CD4-positive, alpha-beta T cell (primary cell): ENCODE measurements around the gene PLCL2. TPM values are rescaled to one million over a fixed set of nuclear protein-coding genes. Genes with fewer than 3 reads are reported as not detected.

ENCODE experiments used
- ATAC-seq: fragments of 200-7000 bp; cut with Tn5 transposase; one replicate; pipeline ENCODE4 v1.10.0; 2022; ENCODE audit warnings: mild to moderate bottlenecking; ENCODE audit not compliant: poor library complexity
- CTCF ChIA-PET: fragments of 350-600 bp; sonication (Branson Sonifier 250); formaldehyde crosslinking; loops from one replicate; lab custom pipeline; 2021; ENCODE audit warnings: antibody characterized with exemption, inconsistent platforms; lab: Charles Lee
- POLR2A ChIA-PET: fragments of 350-600 bp; sonication (Branson Sonifier 250); formaldehyde crosslinking; loops from one replicate; lab custom pipeline; 2021; ENCODE audit warnings: antibody characterized with exemption, inconsistent platforms; lab: Charles Lee
- DNase-seq, 14 experiments: peaks; one replicate each; pipeline ENCODE4 v3.0.0-alpha.2; 2013 to 2020; ENCODE audit warnings: mixed read lengths in 2 of 14
- H3K27ac ChIP-seq, 2 donors: one replicate each; pipeline versions ENCODE4 v1.5.1 to v1.7.0; 2013; ENCODE audit warnings: low read length in 2 of 2, low read depth in 1 of 2, mild to moderate bottlenecking in 1 of 2
- H3K27me3 ChIP-seq, 2 experiments: 1 replicate in 1 of 2; 2 replicates in 1 of 2; pipeline versions ENCODE4 v1.6.1 to v1.7.0; 2013; ENCODE audit warnings: low read length in 2 of 2, control low read depth in 1 of 2, mild to moderate bottlenecking in 1 of 2, moderate library complexity in 1 of 2; ENCODE audit not compliant: insufficient read depth in 2 of 2, control insufficient read depth in 1 of 2
- H3K36me3 ChIP-seq: one replicate; pipeline ENCODE4 v1.6.1; 2013; ENCODE audit warnings: low read length, control low read depth; ENCODE audit not compliant: insufficient read depth
- H3K4me1 ChIP-seq: one replicate; pipeline ENCODE4 v1.6.1; 2013; ENCODE audit warnings: low read length, control low read depth; ENCODE audit not compliant: insufficient read depth
- H3K4me3 ChIP-seq: one replicate; pipeline ENCODE4 v1.5.1; 2013; ENCODE audit warnings: mild to moderate bottlenecking, low read length, moderate library complexity
- H3K9me3 ChIP-seq, 2 experiments: 1 replicate in 1 of 2; 2 replicates in 1 of 2; pipeline versions ENCODE4 v1.6.1 to v1.7.0; 2013; ENCODE audit warnings: low read length in 2 of 2, mild to moderate bottlenecking in 2 of 2, control low read depth in 1 of 2, moderate library complexity in 1 of 2; ENCODE audit not compliant: control insufficient read depth in 1 of 2, insufficient read depth in 1 of 2
- H3K27ac Mint-ChIP-seq: one replicate; pipeline ENCODE4 v1.8.0; 2020; ENCODE audit warnings: mixed read lengths
- H3K27me3 Mint-ChIP-seq: one replicate; pipeline ENCODE4 v1.8.0; 2021; ENCODE audit warnings: mixed read lengths
- H3K36me3 Mint-ChIP-seq: one replicate; pipeline ENCODE4 v1.8.0; 2021; ENCODE audit warnings: low read depth, mixed read lengths
- H3K4me1 Mint-ChIP-seq: one replicate; pipeline ENCODE4 v1.8.0; 2021; ENCODE audit warnings: low read depth, mixed read lengths
- H3K4me3 Mint-ChIP-seq: one replicate; pipeline ENCODE4 v1.8.0; 2020; ENCODE audit warnings: mild to moderate bottlenecking, mixed read lengths
- H3K9me3 Mint-ChIP-seq: one replicate; pipeline ENCODE4 v1.8.0; 2020; ENCODE audit warnings: mixed read lengths
- CTCF ChIP-seq: fragments of 200-600 bp; IDR thresholded peaks from one replicate; pipeline ENCODE4 v1.8.0; 2022; ENCODE audit warnings: antibody characterized with exemption, mild to moderate bottlenecking
- intact Hi-C, 2 experiments: fragments of 100-400 bp; cut with DNase I in 1 of 2; cut with micrococcal nuclease in 1 of 2; formaldehyde crosslinking; loops; one replicate each; pipeline versions ENCODE4 v1.15.1 to v1.9.0; 2023 to 2025; cut with DNase I, micrococcal nuclease
- total RNA-seq, 174 experiments: library from RNA in 2 of 174; stranded (reverse) in 2 of 174; gene quantifications; one replicate each; pipeline ENCODE4 v1.2.3 and lab custom pipeline; 2021 to 2026

PLCL2 gene
- total RNA-seq, 2 experiments from 2014 or later, result 35.1 to 36.3 TPM

DNA sequence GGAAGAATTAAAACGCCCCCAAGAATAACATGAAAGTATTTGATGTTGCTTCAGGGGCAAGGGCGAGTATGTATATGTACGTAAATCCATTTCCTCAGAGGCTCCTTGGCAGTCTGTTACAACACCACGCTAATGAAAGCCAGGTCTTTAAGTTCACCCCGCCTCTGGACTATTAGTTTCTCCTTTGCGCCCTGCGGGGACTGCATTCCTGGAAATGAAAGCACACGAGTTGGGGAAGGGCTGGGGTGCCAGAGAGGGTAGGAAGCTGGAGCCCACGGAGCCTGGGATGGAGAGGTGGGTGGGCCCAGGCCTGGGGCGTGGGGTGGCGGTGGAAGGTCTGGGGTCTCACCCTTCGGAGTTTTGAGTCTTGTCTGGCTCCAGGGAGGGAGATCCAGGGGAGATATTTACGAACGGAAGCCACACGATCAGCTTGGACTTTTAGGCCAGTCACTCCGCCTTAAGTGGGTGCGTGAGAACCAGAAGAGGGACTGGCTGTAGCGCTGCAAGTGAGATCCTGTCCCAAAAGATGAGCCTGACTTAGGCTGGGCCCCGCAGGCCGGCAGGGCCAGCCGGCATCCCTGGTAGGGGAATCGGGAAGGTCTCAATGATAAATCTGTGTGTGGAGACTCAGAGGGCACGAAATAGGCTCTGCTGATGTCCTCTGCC lies 1.6 kb upstream of the PLCL2 start:
- POLR2A ChIA-PET, result interaction anchor here (0.9 to 7.7 kb wide), 6 partner anchors 13 to 121 kb away, joined by 3 to 137 read pairs (median 8); no protein-coding TSS in a partner anchor
- Mint-ChIP-seq H3K4me3 (peak overlapping the region; percentile 88), H3K36me3 (peaks cover 17% of the 10 kb centered on the region), H3K4me1 (peaks cover 36% of the 10 kb centered on the region), H3K27me3 (no peaks in the 10 kb centered on the region), H3K27ac (peak overlapping the region; percentile 83), H3K9me3 (no peaks in the 10 kb centered on the region)
- ATAC-seq (no peak), DNase-seq (no peak)
- Histone ChIP-seq H3K27me3 (no peaks in the 10 kb centered on the region), H3K9me3 (peaks cover 0 to 4% of the 10 kb centered on the region in 2 experiments), H3K4me1 (peaks cover 10% of the 10 kb centered on the region), H3K36me3 (no peaks in the 10 kb centered on the region), H3K27ac (no peak overlapping the region), H3K4me3 (peak overlapping the region; percentile 93)
- intact Hi-C loops, result loop anchor here (5.0 to 10.0 kb wide), 2 partner anchors 46 to 598 kb away; no protein-coding TSS in a partner anchor
- no peak for TF ChIP-seq CTCF
- CTCF ChIA-PET, result interaction anchor here (1.1 to 3.1 kb wide), 16 partner anchors 8 to 355 kb away, joined by 3 to 17 read pairs (median 4); no protein-coding TSS in a partner anchor

- Mint-ChIP-seq H3K27ac (peak overlapping the region; percentile 83), H3K27me3 (no peaks in the 10 kb centered on the region), H3K4me1 (peaks cover 41% of the 10 kb centered on the region), H3K4me3 (peak overlapping the region; percentile 88), H3K36me3 (peaks cover 17% of the 10 kb centered on the region), H3K9me3 (no peaks in the 10 kb centered on the region)
- ChIA-PET POLR2A (interaction anchor here (0.9 to 7.7 kb wide), 11 partner anchors 13 to 183 kb away, joined by 3 to 137 read pairs (median 5); no protein-coding TSS in a partner anchor), CTCF (interaction anchor here (1.1 to 3.1 kb wide), 19 partner anchors 9 to 354 kb away, joined by 3 to 17 read pairs (median 4); no protein-coding TSS in a partner anchor)
- no peaks in the 10 kb centered on the region for H3K36me3 ChIP-seq
- ATAC-seq (no peak), DNase-seq (no peak)
- no peaks in the 10 kb centered on the region for H3K27me3 ChIP-seq
- no peak for TF ChIP-seq CTCF
- H3K27ac ChIP-seq, result peak overlapping the region; percentile 49 to 91
- intact Hi-C loops, result loop anchor here (1.0 to 10.0 kb wide), 7 partner anchors 17 to 599 kb away; no protein-coding TSS in a partner anchor
- H3K9me3 ChIP-seq, result peaks cover 0 to 4% of the 10 kb centered on the region in 2 experiments
- peak overlapping the region; percentile 93 for H3K4me3 ChIP-seq
- H3K4me1 ChIP-seq, result peaks cover 10% of the 10 kb centered on the region
Observed at GRCh38 chr3:16883723-16884083, 1.1 kb upstream of the PLCL2 start.

DNA sequence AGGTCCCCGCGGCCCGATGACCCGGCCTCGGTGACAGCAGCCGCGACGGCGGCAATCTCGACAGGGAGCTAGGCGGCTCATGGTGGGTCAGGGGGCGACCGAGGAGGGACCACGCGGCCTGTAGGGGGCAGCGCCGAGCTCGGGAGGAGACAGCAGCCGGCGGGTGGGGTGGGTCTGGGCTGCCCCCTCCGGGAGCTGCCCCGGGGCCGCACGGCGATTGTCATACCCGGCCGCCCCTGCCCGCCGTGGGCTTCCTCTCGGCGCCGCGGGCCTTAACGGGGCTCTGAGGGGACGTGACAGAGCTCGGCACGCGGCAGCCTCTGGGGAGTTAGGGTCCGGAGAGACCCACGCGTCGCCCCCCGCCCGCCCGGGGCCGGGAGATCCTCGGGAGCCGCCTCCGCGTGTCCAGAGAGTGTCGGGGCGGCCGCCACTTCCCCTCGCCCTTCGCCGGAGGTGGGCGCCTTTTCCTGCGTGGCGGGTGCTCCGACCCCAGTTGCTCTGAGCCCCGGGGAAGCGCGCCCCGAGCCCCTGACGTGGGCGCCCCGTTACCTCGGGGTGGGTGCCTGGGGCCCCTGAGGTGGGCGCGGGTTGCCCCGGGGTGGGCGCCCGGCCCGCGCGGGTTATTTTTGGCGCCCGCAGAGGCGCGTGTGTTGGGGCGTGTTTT lies 539 bp upstream of the PLCL2 start:
- CTCF ChIA-PET, result interaction anchor here (0.7 to 3.1 kb wide), 21 partner anchors 9 to 354 kb away, joined by 3 to 17 read pairs (median 4); no protein-coding TSS in a partner anchor
- H3K36me3 Mint-ChIP-seq, result peaks cover 17% of the 10 kb centered on the region
- peak overlapping the region; percentile 98 for H3K27ac Mint-ChIP-seq
- no peaks in the 10 kb centered on the region for H3K9me3 Mint-ChIP-seq
- DNase-seq (peak; percentile 59 to 85 (median 68)), ATAC-seq (peak; percentile 32)
- Histone ChIP-seq H3K9me3 (peaks cover 0 to 4% of the 10 kb centered on the region in 2 experiments), H3K27ac (peak overlapping the region; percentile 49 to 91), H3K27me3 (no peaks in the 10 kb centered on the region), H3K36me3 (no peaks in the 10 kb centered on the region), H3K4me3 (peak overlapping the region; percentile 93), H3K4me1 (peaks cover 15% of the 10 kb centered on the region)
- peak; percentile 71 for TF ChIP-seq CTCF
- H3K27me3 Mint-ChIP-seq, result no peaks in the 10 kb centered on the region
- H3K4me3 Mint-ChIP-seq, result peak overlapping the region; percentile 100
- POLR2A ChIA-PET, result interaction anchor here (0.7 to 7.7 kb wide), 23 partner anchors 12 to 348 kb away, joined by 3 to 137 read pairs (median 4); no protein-coding TSS in a partner anchor
- H3K4me1 Mint-ChIP-seq, result peaks cover 46% of the 10 kb centered on the region
- intact Hi-C loops, result loop anchor here (1.0 to 10.0 kb wide), 7 partner anchors 17 to 599 kb away; no protein-coding TSS in a partner anchor
